A549 (cell line): ENCODE results near the gene OTUD6A.

Experiments used
- CEBPB ChIP-seq, 2 experiments: fragments of >200 bp in 1 of 2; sonication (Bioruptor Twin) in 1 of 2; formaldehyde crosslinking in 1 of 2; IDR thresholded peaks; 2 replicates each; pipeline ENCODE4 v1.6.1; 2012 to 2016
- CHD2 ChIP-seq: fragments of 150-350 bp; IDR thresholded peaks from 2 replicates; pipeline ENCODE4 v1.6.1; 2014; ENCODE audit warnings: low read length; ENCODE audit not compliant: partially characterized antibody
- CTCF ChIP-seq: fragments of >200 bp; sonication (Bioruptor Twin); formaldehyde crosslinking; IDR thresholded peaks from 3 replicates; pipeline ENCODE4 v1.5.1; 2016
- EP300 ChIP-seq, 2 experiments: fragments of >200 bp; sonication (Bioruptor Twin); formaldehyde crosslinking; IDR thresholded peaks; 2 replicates in 1 of 2; 3 replicates in 1 of 2; pipeline ENCODE4 v1.6.1; 2016 to 2017
- JUN ChIP-seq, 2 experiments: fragments of >200 bp; sonication (Bioruptor Twin); formaldehyde crosslinking; IDR thresholded peaks; 2 replicates in 1 of 2; 3 replicates in 1 of 2; pipeline ENCODE4 v1.6.1; 2016 to 2017
- KDM1A ChIP-seq: fragments of 200-600 bp; sonication (generic); IDR thresholded peaks from 2 replicates; pipeline ENCODE4 v1.6.1; 2016; ENCODE audit warnings: low read depth, mild to moderate bottlenecking
- NR3C1 ChIP-seq: fragments of >200 bp; sonication (Bioruptor Twin); formaldehyde crosslinking; IDR thresholded peaks from 3 replicates; pipeline ENCODE4 v1.6.1; 2017
- POLR2A ChIP-seq: IDR thresholded peaks from 2 replicates; pipeline ENCODE4 v1.6.1; 2012; ENCODE audit warnings: mild to moderate bottlenecking, low read length
- ZFP36 ChIP-seq: fragments of 450-650 bp; IDR thresholded peaks from 2 replicates; pipeline ENCODE4 v1.6.1; 2014; ENCODE audit warnings: borderline replicate concordance; ENCODE audit not compliant: partially characterized antibody

GRCh38 chrX:70089604-70090297 lies 27.5 kb downstream of the OTUD6A start:
- TF ChIP-seq POLR2A (no peak), ZFP36 (no peak), CTCF (no peak), CHD2 (no peak), CEBPB (IDR thresholded peaks at IDR 0.05) (no peak), KDM1A (no peak), NR3C1 (no peak), EP300 (IDR thresholded peaks at IDR 0.05) (no peak), JUN (IDR thresholded peaks at IDR 0.05) (no peak)
